GM10847 (cell line): Measurements from ENCODE around the gene VPS52.

Experiments
- POLR2A ChIP-seq: IDR thresholded peaks from 2 replicates; pipeline ENCODE4 v1.6.1; 2011; ENCODE audit not compliant: insufficient read length; ENCODE audit errors: extremely low read depth

Gene VPS52

DNA sequence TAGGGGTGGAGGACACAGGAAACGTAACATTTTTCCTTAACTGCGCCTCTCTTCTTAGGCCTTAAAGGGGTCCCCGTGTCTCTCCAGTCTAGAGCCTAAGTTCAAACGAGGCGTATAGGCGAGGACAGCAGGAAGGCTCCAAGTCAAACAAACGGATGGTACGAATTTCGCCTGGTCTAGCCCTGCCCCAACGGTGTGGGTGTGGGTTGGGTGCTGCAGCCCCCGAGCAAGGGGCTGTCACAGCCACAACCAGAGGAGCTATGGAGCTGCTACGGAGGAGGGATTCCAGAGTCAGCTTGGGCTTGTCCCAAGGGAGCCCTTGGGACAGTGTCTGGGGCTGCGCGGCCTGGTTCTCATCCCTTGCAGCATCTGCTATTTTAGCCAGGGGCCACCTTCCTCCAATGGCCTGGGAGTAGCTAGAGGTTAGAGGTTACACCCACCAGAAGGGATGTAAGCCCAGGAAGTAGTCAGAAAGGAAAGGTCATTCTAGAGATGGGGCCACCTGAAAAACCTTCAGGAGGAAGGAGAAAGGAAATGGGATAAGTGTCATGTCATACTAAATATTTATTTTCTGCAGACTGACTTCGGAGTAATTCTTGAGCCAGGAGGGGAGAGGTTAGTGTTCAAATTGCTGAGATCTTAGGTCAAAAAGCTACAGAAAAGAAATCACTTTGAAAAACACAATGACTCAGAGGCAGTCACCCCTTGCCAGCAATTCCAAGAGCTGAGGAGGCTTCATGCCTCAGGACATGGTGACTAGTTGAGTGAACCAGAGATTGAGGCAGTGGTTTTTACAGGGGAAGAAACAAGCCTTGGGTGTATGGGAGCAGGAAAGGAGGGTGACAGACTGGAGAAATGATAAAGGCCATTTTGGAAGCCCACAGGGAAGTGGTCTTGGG lies 21.7 kb downstream of the VPS52 start:
- TF ChIP-seq POLR2A: no peak

DNA sequence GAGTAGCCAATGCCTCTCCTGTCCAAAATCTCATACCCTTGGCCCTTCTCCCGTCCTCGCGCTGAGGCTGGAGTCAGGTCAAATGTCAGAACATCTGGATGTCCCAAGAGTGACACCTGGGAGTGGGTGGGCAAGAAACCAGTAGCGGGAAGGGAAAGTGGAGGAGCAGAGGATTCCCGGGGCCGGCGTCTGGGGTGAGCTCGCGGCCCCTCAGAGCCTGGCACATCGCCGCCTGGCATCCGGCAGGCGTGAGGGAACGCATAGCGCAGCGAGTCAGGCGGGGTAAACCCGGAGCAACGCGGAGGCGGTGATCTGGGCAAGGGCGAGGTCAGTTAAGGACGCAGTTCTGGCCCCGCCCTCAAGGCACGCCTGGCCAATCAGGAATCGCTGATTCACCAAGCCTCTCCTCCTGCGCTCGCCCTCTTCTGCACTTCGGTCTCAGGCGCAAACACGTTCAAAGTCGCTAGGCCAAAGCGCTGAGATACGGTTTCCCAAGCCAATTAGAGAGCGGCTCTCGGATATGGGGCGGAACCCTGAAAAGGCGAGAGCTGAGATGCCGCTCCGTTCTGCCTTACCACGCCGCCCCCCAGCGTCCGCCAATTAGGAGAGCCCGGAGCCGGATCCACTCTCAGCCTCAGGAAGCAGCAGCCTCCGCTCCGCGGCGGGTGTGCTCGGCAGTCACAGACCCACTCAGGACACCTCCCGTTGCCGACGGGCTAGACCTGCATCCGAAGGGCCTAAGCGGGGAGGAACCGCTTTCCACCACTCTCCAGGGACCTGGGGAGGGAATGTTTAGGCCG lies 22.5 kb downstream of the VPS52 start:
- TF ChIP-seq POLR2A: peak; percentile 87

DNA sequence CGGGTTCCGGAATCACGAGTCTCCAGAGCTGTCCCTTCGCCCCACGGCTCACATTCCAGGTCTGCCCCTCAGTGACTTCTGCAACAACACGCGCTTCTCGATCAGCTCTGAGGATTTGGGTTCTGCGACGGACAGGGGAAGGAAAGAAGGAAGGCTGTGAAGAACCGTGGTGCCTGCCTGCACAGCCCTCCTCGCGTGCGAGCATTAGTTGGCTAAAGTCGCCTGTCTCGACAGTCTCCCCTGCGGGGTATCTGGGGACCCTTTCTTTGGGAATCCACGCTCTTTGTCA lies 23.1 kb downstream of the VPS52 start:
- no peak for TF ChIP-seq POLR2A

DNA sequence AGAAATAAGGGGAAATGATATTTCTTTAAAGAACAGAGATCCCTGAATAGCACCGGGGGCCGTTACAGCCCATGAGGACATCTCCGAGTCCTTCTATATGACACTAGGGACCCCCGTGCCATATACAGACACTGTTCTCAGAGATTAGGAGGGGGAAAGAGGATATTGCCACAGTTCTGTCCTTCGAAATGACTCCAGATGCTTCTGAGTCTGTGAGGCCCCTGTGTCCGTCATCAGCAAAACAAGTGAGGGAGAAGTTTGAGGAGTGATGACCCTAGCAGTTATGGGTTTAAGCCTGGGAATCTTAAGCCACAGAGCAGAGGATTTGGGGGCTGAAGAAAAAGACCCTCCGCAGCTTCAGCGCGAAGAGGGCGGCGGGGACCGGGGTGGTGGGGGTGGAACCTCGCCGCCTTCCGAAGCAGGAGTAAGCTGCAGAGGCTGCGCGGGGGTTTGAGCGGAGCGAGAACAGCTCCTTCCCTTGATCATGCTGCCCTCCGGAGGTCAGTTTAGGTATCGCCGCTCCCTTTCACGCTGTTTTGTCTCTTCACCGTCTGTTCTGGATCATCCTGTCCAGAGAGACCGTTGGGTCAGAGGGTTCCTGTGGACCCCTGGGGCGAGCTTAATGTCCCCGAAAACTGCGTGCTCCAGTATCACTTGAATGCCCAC lies 23.6 kb downstream of the VPS52 start:
- no peak for TF ChIP-seq POLR2A

DNA sequence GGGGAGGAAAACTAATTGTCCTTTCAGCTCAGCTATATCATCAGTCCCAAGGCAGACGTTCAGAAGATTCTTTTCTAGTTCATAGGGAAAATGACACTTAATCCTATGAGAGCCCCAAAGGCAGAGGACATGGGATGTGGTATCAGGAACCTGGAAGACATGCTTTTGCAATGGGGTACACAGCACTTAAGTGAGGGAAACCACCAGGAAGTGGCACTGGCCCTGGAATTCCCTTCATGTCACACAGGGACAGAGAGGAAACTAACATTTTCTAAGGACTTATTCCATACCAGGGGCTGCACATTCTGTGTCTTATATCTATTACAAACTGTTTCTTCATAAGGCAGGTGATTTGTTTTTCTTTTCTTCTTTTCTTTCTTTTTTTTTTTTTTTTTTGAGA lies 28.2 kb downstream of the VPS52 start:
- no peak for TF ChIP-seq POLR2A

DNA sequence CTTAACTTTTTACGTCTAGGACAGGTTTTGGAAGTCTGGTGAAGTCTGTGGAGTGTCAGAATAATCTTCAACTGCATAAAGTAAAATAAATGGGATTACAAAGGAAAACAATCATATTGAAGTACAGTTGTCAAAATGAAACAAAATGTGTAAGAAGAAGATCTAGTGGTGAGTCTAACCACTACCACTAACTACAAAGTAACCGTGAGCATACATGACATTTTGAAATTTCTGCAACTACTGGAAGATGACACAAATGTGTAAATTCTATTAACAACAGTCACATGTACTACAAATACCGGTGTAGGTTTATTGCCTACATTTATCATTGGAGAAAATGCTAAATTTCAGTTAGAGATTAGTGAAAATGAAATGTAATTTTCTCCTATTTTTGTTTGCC lies 29.7 kb downstream of the VPS52 start:
- TF ChIP-seq POLR2A: no peak

DNA sequence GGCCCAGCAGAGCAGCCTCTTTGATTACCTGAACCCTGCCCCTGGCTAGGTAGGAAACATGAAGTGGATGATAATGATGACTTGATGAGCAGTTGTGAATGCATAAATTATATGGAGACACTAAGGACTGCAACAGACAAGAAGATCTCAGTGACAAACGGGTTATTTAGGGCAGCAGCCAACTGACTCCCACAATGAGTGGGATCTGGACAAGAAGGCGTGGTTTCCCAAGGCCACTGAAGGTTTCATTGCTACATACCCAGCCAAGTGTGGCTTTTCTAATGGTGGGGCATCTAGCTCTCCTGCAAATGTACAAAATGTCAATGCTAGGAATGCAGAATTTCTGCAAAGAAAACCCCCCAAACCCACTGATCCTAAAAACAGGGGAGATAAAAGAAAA lies 33.9 kb downstream of the VPS52 start:
- no peak for TF ChIP-seq POLR2A

DNA sequence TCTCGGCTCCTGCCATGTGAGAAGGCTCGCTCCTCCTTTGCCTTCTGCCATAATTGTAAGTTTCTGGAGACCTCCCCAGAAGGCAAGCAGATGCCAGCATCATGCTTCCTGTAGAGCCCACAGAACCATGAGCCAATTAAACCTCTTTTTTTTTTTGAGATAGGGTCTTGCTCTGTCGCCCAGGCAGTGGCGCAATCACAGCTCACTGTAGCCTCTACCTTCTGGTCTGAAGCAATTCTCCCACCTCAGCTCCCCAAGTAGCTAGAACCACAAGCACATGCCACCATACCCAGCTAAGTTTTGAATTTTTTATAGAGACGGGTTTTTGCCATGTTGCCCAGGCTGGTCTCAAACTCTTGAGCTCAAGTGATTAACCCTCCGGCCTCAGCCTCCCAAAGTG lies 34.8 kb downstream of the VPS52 start:
- TF ChIP-seq POLR2A: no peak

DNA sequence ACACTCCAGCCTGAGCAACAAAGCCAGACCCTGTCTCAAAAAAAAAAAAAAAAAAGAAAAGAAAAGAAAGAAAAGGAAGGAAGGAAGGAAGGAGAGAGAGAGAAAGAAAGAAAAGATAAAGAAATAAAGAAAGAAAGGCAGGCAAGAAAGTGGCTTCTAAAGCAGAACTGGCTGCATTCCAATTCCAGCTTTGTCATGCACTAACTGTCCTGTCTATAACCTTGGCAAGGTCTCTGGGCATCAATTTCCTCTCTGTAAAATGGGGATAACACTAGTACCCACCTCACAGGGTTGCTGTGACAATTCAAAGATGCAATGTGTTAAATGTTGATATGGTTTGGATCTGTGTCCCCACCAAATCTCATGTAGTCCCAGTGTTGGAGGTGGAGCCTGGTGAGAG lies 35.3 kb downstream of the VPS52 start:
- TF ChIP-seq POLR2A: no peak

DNA sequence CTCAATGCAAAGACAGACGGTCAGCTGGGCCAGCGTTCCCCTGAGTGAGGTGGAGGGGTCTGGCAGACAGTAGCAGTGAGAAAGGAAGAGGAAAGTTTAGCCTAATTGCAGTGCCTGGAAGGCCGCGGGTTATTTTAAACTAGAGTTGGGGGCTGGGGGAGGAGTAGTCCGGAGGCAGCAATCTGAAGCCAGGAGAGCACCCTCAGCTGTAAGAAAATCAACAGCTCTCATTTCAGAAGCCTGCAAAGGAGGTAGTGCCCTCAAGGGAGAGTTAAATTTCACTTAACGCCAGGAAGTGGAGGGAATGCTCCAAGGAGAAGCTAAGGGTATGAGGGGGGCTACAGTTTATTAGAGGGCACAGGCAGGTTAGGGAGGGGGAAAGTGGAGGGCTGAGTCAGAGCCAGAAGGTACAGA lies 36.4 kb downstream of the VPS52 start:
- no peak for TF ChIP-seq POLR2A

DNA sequence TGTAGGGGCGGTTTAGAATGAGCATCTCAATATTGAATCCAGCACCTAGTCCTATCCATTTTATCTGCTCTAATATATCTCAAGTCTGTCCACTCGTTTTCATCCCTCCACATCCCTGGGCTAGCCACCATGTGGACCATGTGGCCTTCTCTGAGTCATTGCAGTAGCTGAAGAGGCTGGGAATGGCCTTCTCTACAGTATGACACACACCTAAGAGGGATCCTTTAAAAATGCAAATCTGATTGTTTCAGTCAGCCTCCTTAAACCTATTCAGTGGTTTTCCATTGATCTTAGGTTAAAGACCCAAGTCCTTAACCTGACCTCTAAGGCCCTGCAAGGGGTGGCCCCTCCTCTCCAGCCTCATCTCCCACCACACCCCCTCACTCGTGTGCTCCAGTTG lies 54.0 kb downstream of the VPS52 start:
- TF ChIP-seq POLR2A: no peak

DNA sequence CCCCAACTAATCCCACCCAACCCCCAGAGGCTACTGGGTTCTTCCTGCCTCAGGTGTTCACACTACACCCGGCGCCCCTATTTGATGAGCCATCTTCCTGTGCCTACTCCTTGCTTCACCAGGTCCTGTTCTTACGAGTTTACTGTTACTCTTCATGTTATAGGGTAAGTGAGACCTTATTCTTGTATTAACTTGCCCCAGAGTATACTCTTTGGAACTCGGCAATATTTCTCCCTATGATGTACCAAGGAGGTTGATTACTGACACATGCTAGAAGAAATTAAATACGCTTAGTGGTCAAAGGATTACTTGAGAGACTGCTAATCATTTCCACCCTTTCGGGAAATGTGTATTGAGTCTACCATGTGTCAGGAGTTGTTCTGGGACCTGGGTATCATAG lies 54.4 kb downstream of the VPS52 start:
- TF ChIP-seq POLR2A: no peak

DNA sequence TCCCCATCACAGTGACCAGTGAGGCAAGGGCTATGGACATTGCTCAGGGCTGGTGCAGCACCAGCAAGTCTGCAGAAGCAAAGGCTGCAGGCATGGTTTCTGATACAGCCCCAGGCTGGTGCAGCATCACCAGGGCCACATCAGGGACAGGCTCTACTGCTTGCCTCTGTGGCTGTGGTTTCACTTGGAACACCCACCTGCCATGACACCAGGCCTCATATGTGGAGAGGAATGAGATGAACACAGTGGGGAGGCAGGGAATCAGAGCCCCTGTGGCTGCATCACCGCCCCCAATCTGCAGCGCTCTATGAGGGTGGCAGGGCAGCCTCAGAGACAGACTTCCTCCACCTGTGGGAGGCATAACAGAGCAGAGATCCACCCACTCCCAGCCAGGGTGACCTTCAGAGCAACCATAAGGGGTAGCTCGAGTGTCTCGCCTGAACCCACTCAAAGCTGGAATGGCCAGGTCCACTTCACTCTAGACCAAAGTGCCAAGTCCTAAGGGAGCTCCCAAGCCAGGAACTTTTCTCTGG lies 55.5 kb downstream of the VPS52 start:
- no peak for TF ChIP-seq POLR2A

DNA sequence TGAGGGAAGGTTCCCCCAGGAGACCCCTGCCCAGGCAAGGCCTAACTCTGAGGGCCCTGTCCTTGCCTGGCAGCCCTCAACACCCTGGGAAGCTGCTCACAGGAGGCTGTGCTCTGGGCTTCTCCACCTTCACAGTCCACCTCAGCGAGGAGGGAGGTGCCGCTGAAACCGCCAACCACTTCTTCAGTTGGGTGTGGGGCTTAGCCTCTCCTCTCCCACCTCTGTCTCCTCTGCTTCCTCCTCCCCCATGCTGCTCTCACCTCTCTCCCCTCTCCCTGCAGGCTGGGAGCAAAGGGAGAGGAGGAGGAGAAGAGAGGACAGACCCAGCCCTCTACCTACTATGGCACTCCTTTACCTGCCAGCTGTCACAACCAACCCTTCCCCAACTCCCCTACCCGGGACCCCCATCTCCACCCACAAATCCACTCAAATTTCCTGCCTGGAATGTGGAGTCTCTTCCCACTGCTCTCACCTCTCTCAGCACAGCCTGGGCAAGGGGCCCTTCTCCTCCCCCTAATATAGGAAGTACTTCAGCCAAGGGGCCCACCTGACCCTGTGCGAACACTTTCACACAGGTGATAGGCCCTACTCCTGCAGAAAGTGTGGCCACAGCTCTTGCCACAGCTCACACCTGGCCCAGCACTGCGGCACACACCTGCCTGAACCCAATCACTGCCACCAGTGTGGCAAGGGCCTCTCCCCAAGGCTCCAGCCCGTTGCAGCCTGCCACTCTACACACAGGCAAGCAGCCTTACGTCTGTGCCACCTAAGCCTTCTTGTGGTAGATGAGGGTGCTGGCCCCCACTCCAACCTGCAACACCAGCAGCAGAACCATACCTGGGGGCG lies 56.2 kb downstream of the VPS52 start:
- TF ChIP-seq POLR2A: no peak

DNA sequence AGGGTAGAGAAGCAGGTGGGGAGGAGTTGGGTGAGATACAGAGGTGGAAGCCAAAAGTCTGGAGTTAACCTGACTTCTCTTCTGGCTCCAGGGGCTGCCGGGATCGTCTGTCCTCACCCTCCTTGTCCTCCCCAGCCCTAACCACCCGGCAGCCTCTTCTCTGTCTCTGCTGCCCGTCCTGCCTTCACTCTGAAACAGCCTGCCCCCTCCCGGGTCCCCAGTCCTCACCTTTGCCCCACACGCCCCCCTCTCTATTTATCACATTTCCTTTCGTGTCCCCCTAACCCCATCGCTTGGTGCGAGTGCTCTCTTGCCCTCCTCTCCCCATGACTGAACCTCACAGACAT lies 57.7 kb downstream of the VPS52 start:
- no peak for TF ChIP-seq POLR2A
